ENCODE measurements around the gene ZNF177. TPM values are rescaled to one million over a fixed set of nuclear protein-coding genes. Genes with fewer than 3 reads are reported as not detected.

ZNF177 gene
- 0.42 and 2.9 TPM in 2 replicates for total RNA-seq (2014; rRNA removed; shearing (Covaris generic))

GRCh38 chr19:9362905-9363304 is at the start of gene ZNF177:
TSS of gene ZNF177 (plus strand) at chr19:9363013. CDS start at chr19:9378312, 15,299 bp downstream.

GRCh38 chr19:9323919-9324583 is 38.8 kb upstream of the ZNF177 start, which contains the start of gene ZNF559:
TSS of gene ZNF559 (plus strand) at chr19:9324179. CDS start at chr19:9338550, 14,371 bp downstream.

Other genes with a start within 250 kb of the ZNF177 start
- gene OR7G1, start 247.2 kb upstream of the ZNF177 start, total RNA-seq (2014; rRNA removed; shearing (Covaris generic)): not detected in 2 replicates
- not detected in 2 replicates for gene OR7G3, start 236.1 kb upstream of the ZNF177 start, total RNA-seq (2014; rRNA removed; shearing (Covaris generic))
- gene ZNF317, start 222.6 kb upstream of the ZNF177 start, total RNA-seq (2014; rRNA removed; shearing (Covaris generic)): 28.4 and 31.6 TPM in 2 replicates
- not detected in 2 replicates for gene OR7D2, start 184.0 kb upstream of the ZNF177 start, total RNA-seq (2014; rRNA removed; shearing (Covaris generic))
- gene OR7D4, start 143.4 kb upstream of the ZNF177 start, total RNA-seq (2014; rRNA removed; shearing (Covaris generic)): not detected in 2 replicates
- gene OR7E24, start 112.1 kb upstream of the ZNF177 start, total RNA-seq (2014; rRNA removed; shearing (Covaris generic)): not detected in 2 replicates
- 9.7 and 20.6 TPM in 2 replicates for gene ZNF699, start 53.2 kb upstream of the ZNF177 start, total RNA-seq (2014; rRNA removed; shearing (Covaris generic))
- 8.6 and 11.2 TPM in 2 replicates for gene ZNF559, start 38.8 kb upstream of the ZNF177 start, total RNA-seq (2014; rRNA removed; shearing (Covaris generic))
- 14.2 and 14.9 TPM in 2 replicates for gene ZNF266, start 72.6 kb downstream of the ZNF177 start, total RNA-seq (2014; rRNA removed; shearing (Covaris generic))
- gene ZNF560, start 135.6 kb downstream of the ZNF177 start, total RNA-seq (2014; rRNA removed; shearing (Covaris generic)): 1.4 and 3.7 TPM in 2 replicates
- 9.0 and 9.3 TPM in 2 replicates for gene ZNF426, start 175.6 kb downstream of the ZNF177 start, total RNA-seq (2014; rRNA removed; shearing (Covaris generic))
- gene ZNF121, start 221.5 kb downstream of the ZNF177 start, total RNA-seq (2014; rRNA removed; shearing (Covaris generic)): 48.4 and 56.3 TPM in 2 replicates

All from A375 (cell line).